Measurements from ENCODE around the gene TM2D1. TPM values are rescaled to one million over a fixed set of nuclear protein-coding genes. Genes with fewer than 3 reads are reported as not detected.

The TM2D1 gene
- total and polyA plus RNA-seq, 9 donors, result 34.6 to 68.0 (median 48.4) TPM

- Histone ChIP-seq H3K36me3 (no peaks in the 10 kb centered on the region), H3K27ac (no peak overlapping the region), H3K4me1 (ENCODE audit: insufficient read depth) (no peaks in the 10 kb centered on the region), H3K27me3 (no peaks in the 10 kb centered on the region), H3K9me3 (no peaks in the 10 kb centered on the region), H3K4me3 (no peak overlapping the region)
- intact Hi-C loops (cut with DNase I), result no loop called here
- no peak for TF ChIP-seq CTCF (IDR thresholded peaks at IDR 0.05)
- DNase-seq, result no peak
- 79 to 84% (median 82%) methylated on average over 7 of the region's 7 CpGs for WGBS, 3 donors
These were observed 15.7 kb downstream of the TM2D1 start for GRCh38 chr1:61708953-61709907.

GRCh38 chr1:61699911-61700851 lies 24.8 kb downstream of the TM2D1 start:
- Histone ChIP-seq H3K9me3 (no peaks in the 10 kb centered on the region), H3K4me1 (ENCODE audit: insufficient read depth) (no peaks in the 10 kb centered on the region), H3K27me3 (no peaks in the 10 kb centered on the region), H3K4me3 (no peak overlapping the region), H3K27ac (no peak overlapping the region), H3K36me3 (no peaks in the 10 kb centered on the region)
- intact Hi-C loops (cut with DNase I), result no loop called here
- TF ChIP-seq EP300 (IDR thresholded peaks at IDR 0.05) (no peak), POLR2A (IDR thresholded peaks at IDR 0.05) (no peak), CTCF (IDR thresholded peaks at IDR 0.05) (no peak)
- no peak for DNase-seq
- 28 to 45% (median 33%) methylated on average over 3 of the region's 3 CpGs for WGBS, 3 donors

- Histone ChIP-seq H3K4me1 (ENCODE audit: insufficient read depth) (no peaks in the 10 kb centered on the region), H3K36me3 (no peaks in the 10 kb centered on the region), H3K27ac (no peak overlapping the region), H3K27me3 (no peaks in the 10 kb centered on the region), H3K4me3 (no peak overlapping the region), H3K9me3 (no peaks in the 10 kb centered on the region)
- WGBS, 3 donors, result 15 to 22% (median 19%) methylated on average over 3 of the region's 3 CpGs
- TF ChIP-seq EP300 (IDR thresholded peaks at IDR 0.05) (no peak), POLR2A (IDR thresholded peaks at IDR 0.05) (no peak), CTCF (IDR thresholded peaks at IDR 0.05) (no peak)
- intact Hi-C loops (cut with DNase I), result no loop called here
- DNase-seq, result no peak
These were observed 32.7 kb downstream of the TM2D1 start for GRCh38 chr1:61692155-61692800.

GRCh38 chr1:61687901-61688300 lies 37.0 kb downstream of the TM2D1 start:
- intact Hi-C loops (cut with DNase I), result no loop called here
- no peak overlapping the region for H3K27ac ChIP-seq
- 86 to 93% (median 86%) methylated on average over 1 of the region's 1 CpG for WGBS, 3 donors
- H3K9me3 ChIP-seq, result no peaks in the 10 kb centered on the region
- TF ChIP-seq POLR2A (IDR thresholded peaks at IDR 0.05) (no peak), CTCF (IDR thresholded peaks at IDR 0.05) (no peak), EP300 (IDR thresholded peaks at IDR 0.05) (no peak)
- H3K36me3 ChIP-seq, result peaks cover 1% of the 10 kb centered on the region
- H3K27me3 ChIP-seq, result no peaks in the 10 kb centered on the region
- H3K4me3 ChIP-seq, result no peak overlapping the region
- no peaks in the 10 kb centered on the region for H3K4me1 ChIP-seq (ENCODE audit: insufficient read depth)
- DNase-seq, result no peak

Measured in ovary (tissue), 9 donors.